ENCODE results near the gene LRIT2. TPM values are rescaled to one million over a fixed set of nuclear protein-coding genes. Genes with fewer than 3 reads are reported as not detected.

Gene LRIT2
- total and polyA plus RNA-seq, 2 experiments from 2014 or later: not detected

GRCh38 chr10:84193327-84193726 is 32.0 kb downstream of the LRIT2 start:
- in situ Hi-C loops (cut with MboI): no loop called here
- Histone ChIP-seq H2AFZ (no peak overlapping the region), H3K4me3 (no peak overlapping the region), H3K9me3 (ENCODE audit: low read depth) (no peaks in the 10 kb centered on the region), H3F3A (ENCODE audit: insufficient read depth) (no peaks in the 10 kb centered on the region), H4K20me1 (ENCODE audit: insufficient read depth) (no peaks in the 10 kb centered on the region), H3K79me2 (ENCODE audit: insufficient read depth) (no peaks in the 10 kb centered on the region), H3K4me2 (ENCODE audit: unreplicated experiment) (no peak overlapping the region), H3K9ac (no peak overlapping the region), H3K27me3 (replicated peaks; ENCODE audit: insufficient read depth) (peaks cover 53% of the 10 kb centered on the region), H3K9me2 (ENCODE audit: insufficient read depth) (no peaks in the 10 kb centered on the region), H3K27ac (no peak overlapping the region), H3K4me1 (ENCODE audit: insufficient read depth) (no peaks in the 10 kb centered on the region), H3K36me3 (ENCODE audit: low read depth) (no peaks in the 10 kb centered on the region)
- 69 to 75% methylated on average over 2 of the region's 2 CpGs for WGBS, 2 experiments (ENCODE audit: low coverage in 1 of 2, low lambda C conversion rate in 2 of 2, missing lambda C conversion rate in 2 of 2)
- TF ChIP-seq EZH2phosphoT487 (IDR thresholded peaks at IDR 0.05; ENCODE audit: insufficient read depth, low read depth) (no peak), EZH2 (IDR thresholded peaks at IDR 0.05; ENCODE audit: insufficient read depth, poor library complexity, severe bottlenecking) (no peak)
- DNase-seq: no peak

DNA sequence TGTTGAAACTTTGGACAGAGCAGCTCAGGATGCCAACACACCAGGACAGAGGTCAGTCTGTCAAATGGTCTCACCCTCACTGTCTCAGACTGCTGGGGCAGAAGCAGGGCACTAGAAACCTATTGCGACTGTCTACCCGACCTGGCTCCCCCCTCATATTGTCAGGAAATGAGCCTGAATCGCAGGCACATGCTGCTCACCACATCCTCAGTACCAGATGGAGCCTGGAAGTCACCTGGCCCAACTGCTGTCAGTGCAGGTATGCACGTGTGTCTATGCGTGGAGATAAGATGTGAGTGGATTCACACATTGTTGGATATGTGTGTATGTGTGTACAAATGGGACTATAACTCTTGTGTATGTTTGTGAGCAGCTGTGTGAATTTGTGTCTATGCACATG is 34.2 kb downstream of the LRIT2 start:
- TF ChIP-seq EZH2 (IDR thresholded peaks at IDR 0.05; ENCODE audit: insufficient read depth, poor library complexity, severe bottlenecking): no peak
- no peak for TF ChIP-seq EZH2phosphoT487 (IDR thresholded peaks at IDR 0.05; ENCODE audit: insufficient read depth, low read depth)

DNA sequence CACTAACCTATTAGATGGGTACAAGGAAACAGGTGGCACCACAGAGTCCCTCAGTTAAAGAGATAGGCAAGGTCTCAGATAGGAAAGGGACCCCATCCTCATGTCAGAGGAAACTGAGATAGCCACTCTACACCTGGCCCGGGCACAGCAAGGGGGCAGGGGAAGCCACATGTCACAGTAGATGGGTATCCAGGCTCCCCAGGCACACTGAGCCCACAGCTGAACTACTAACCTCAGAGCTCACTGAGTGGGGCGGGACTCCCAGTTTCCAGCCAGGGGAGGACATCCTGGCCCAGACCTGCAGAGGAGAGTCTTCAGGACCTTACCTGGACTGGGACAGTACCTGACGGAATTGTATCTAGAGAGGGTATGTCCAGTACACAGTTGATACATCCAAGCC is 34.7 kb downstream of the LRIT2 start:
- 29 to 39% methylated on average over 3 of the region's 3 CpGs for WGBS, 2 experiments (ENCODE audit: low coverage in 1 of 2, low lambda C conversion rate in 2 of 2, missing lambda C conversion rate in 2 of 2)
- H3K9me2 ChIP-seq (ENCODE audit: insufficient read depth): no peaks in the 10 kb centered on the region

More for the DNA sequence above, 34.2 kb downstream of the LRIT2 start:
- Histone ChIP-seq H3K79me2 (ENCODE audit: insufficient read depth) (no peaks in the 10 kb centered on the region), H3K9ac (no peak overlapping the region), H3K9me2 (ENCODE audit: insufficient read depth) (no peaks in the 10 kb centered on the region), H3K4me2 (ENCODE audit: unreplicated experiment) (no peak overlapping the region), H3K27ac (no peak overlapping the region), H3K9me3 (ENCODE audit: low read depth) (no peaks in the 10 kb centered on the region), H3K4me3 (no peak overlapping the region), H4K20me1 (ENCODE audit: insufficient read depth) (no peaks in the 10 kb centered on the region), H3F3A (ENCODE audit: insufficient read depth) (no peaks in the 10 kb centered on the region), H3K4me1 (ENCODE audit: insufficient read depth) (no peaks in the 10 kb centered on the region), H3K27me3 (replicated peaks; ENCODE audit: insufficient read depth) (peaks cover 46% of the 10 kb centered on the region), H2AFZ (no peak overlapping the region), H3K36me3 (ENCODE audit: low read depth) (no peaks in the 10 kb centered on the region)
- in situ Hi-C loops (cut with MboI): no loop called here
- 39 to 40% methylated on average over 5 of the region's 5 CpGs for WGBS, 2 experiments (ENCODE audit: low coverage in 1 of 2, low lambda C conversion rate in 2 of 2, missing lambda C conversion rate in 2 of 2)
- DNase-seq: no peak

DNA sequence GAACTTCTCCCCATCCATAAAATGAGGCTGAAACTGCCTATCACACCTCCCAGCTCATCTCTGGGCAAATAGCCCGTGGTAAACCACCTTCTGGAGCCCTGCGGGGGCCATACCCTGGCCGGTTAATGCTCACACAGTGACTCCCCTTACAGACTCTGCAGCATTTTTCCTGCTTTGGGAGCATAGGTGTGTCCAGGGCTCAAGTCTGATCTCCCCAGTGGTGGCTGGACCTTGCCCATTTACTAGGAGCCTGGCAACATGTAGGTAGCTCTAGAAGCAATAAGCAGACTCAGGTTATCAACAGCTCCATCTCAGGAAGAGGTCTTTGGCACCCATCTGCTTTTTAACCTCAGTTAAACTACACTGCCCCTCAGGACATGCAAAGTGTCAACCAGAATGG is 36.5 kb downstream of the LRIT2 start:
- in situ Hi-C loops (cut with MboI): no loop called here
- Histone ChIP-seq H3K36me3 (ENCODE audit: low read depth) (no peaks in the 10 kb centered on the region), H3K27ac (no peak overlapping the region), H3K79me2 (ENCODE audit: insufficient read depth) (no peaks in the 10 kb centered on the region), H3K27me3 (replicated peaks; ENCODE audit: insufficient read depth) (peaks cover 25% of the 10 kb centered on the region), H3K4me3 (no peak overlapping the region), H3K9me2 (ENCODE audit: insufficient read depth) (no peaks in the 10 kb centered on the region), H4K20me1 (ENCODE audit: insufficient read depth) (no peaks in the 10 kb centered on the region), H3K4me2 (ENCODE audit: unreplicated experiment) (no peak overlapping the region), H3K4me1 (ENCODE audit: insufficient read depth) (no peaks in the 10 kb centered on the region), H2AFZ (no peak overlapping the region), H3K9ac (no peak overlapping the region), H3K9me3 (ENCODE audit: low read depth) (no peaks in the 10 kb centered on the region), H3F3A (ENCODE audit: insufficient read depth) (no peaks in the 10 kb centered on the region)
- TF ChIP-seq EZH2 (IDR thresholded peaks at IDR 0.05; ENCODE audit: insufficient read depth, poor library complexity, severe bottlenecking): no peak
- TF ChIP-seq EZH2phosphoT487 (IDR thresholded peaks at IDR 0.05; ENCODE audit: insufficient read depth, low read depth): no peak
- DNase-seq: no peak
- 36 to 43% methylated on average over 3 of the region's 3 CpGs for WGBS, 2 experiments (ENCODE audit: low coverage in 1 of 2, low lambda C conversion rate in 2 of 2, missing lambda C conversion rate in 2 of 2)

More for the DNA sequence above, 34.7 kb downstream of the LRIT2 start:
- in situ Hi-C loops (cut with MboI): no loop called here
- no peak for DNase-seq
- Histone ChIP-seq H4K20me1 (ENCODE audit: insufficient read depth) (no peaks in the 10 kb centered on the region), H3K36me3 (ENCODE audit: low read depth) (no peaks in the 10 kb centered on the region), H3K4me3 (no peak overlapping the region), H3K9ac (no peak overlapping the region), H3K79me2 (ENCODE audit: insufficient read depth) (no peaks in the 10 kb centered on the region), H3K4me2 (ENCODE audit: unreplicated experiment) (no peak overlapping the region), H3K27me3 (replicated peaks; ENCODE audit: insufficient read depth) (peaks cover 41% of the 10 kb centered on the region), H3K9me3 (ENCODE audit: low read depth) (no peaks in the 10 kb centered on the region), H2AFZ (no peak overlapping the region), H3F3A (ENCODE audit: insufficient read depth) (no peaks in the 10 kb centered on the region), H3K27ac (no peak overlapping the region), H3K4me1 (ENCODE audit: insufficient read depth) (no peaks in the 10 kb centered on the region)
- TF ChIP-seq EZH2phosphoT487 (IDR thresholded peaks at IDR 0.05; ENCODE audit: insufficient read depth, low read depth) (no peak), EZH2 (IDR thresholded peaks at IDR 0.05; ENCODE audit: insufficient read depth, poor library complexity, severe bottlenecking) (no peak)

All from GM23248 (cell line).